OCI-LY3 (cell line): Measurements from ENCODE around the gene CYS1.

Experiments used
- H2AFZ ChIP-seq: fragments of 200-600, 300-600 bp; shearing (Covaris generic); 2 replicates; pipeline ENCODE4 v1.6.0; 2014; ENCODE audit warnings: antibody characterized with exemption, low read depth, low read length
- H3K27ac ChIP-seq: fragments of 200-600, 300-600 bp; sonication (generic); 2 replicates; pipeline ENCODE4 v1.5.1; 2014; ENCODE audit warnings: mild to moderate bottlenecking, low read length, moderate library complexity, mixed read lengths
- H3K27me3 ChIP-seq: fragments of 200-600, 300-600 bp; sonication (generic); 2 replicates; pipeline ENCODE4 v1.6.1; 2014; ENCODE audit warnings: low read depth, low read length, mixed read lengths
- H3K36me3 ChIP-seq: fragments of 200-600, 300-600 bp; sonication (generic); replicated peaks from 2 replicates; pipeline ENCODE3; 2014; ENCODE audit warnings: low read depth, low read length, mixed read lengths
- H3K4me1 ChIP-seq: fragments of 300-600, 200-600 bp; sonication (generic); 2 replicates; pipeline ENCODE4 v1.6.1; 2014; ENCODE audit warnings: low read length, mixed read lengths
- H3K4me2 ChIP-seq: fragments of 200-600, 300-600 bp; sonication (generic); 2 replicates; pipeline ENCODE4 v1.6.1; 2014; ENCODE audit warnings: low read length, mixed read lengths
- H3K4me3 ChIP-seq: fragments of 300-600, 200-600 bp; sonication (generic); 2 replicates; pipeline ENCODE4 v1.5.1; 2014; ENCODE audit warnings: antibody characterized with exemption, mild to moderate bottlenecking, low read length, moderate library complexity
- H3K79me2 ChIP-seq: fragments of 300-600, 200-600 bp; shearing (Covaris generic); 2 replicates; pipeline ENCODE4 v1.6.1; 2014; ENCODE audit warnings: mild to moderate bottlenecking, low read length, mixed read lengths
- H3K9ac ChIP-seq: fragments of 300-600, 200-600 bp; shearing (Covaris generic); 2 replicates; pipeline ENCODE4 v1.6.0; 2014; ENCODE audit warnings: mild to moderate bottlenecking, low read length, moderate library complexity
- H3K9me3 ChIP-seq: fragments of 200-600, 300-600 bp; shearing (Covaris generic); 2 replicates; pipeline ENCODE4 v1.6.1; 2014; ENCODE audit warnings: low read length, mixed read lengths; ENCODE audit not compliant: insufficient read depth
- H4K20me1 ChIP-seq: fragments of 200-600, 300-600 bp; sonication (generic); 2 replicates; pipeline ENCODE4 v1.6.1; 2016; ENCODE audit warnings: low read length, mixed read lengths; ENCODE audit not compliant: insufficient read depth
- CTCF ChIP-seq: fragments of 200-600, 300-600 bp; sonication (generic); IDR thresholded peaks from 2 replicates; pipeline ENCODE4 v1.5.1; 2014; ENCODE audit warnings: antibody characterized with exemption, low read length, low read depth
- EZH2phosphoT487 ChIP-seq: fragments of 200-600 bp; shearing (Covaris generic); IDR thresholded peaks from 2 replicates; pipeline ENCODE4 v1.6.1; 2018; ENCODE audit warnings: antibody characterized with exemption, mixed run types, low read depth

The CYS1 gene

GRCh38 chr2:10035053-10035422 is 45.2 kb downstream of the CYS1 start:
- no peak overlapping the region for H3K4me2 ChIP-seq
- no peak overlapping the region for H3K27ac ChIP-seq
- peaks cover 13% of the 10 kb centered on the region for H3K4me1 ChIP-seq
- H3K9ac ChIP-seq = no peak overlapping the region
- H2AFZ ChIP-seq = no peak overlapping the region
- H3K36me3 ChIP-seq = no peaks in the 10 kb centered on the region
- H3K9me3 ChIP-seq = no peaks in the 10 kb centered on the region
- no peak for TF ChIP-seq EZH2phosphoT487
- no peak for TF ChIP-seq CTCF
- no peaks in the 10 kb centered on the region for H4K20me1 ChIP-seq
- H3K79me2 ChIP-seq = peaks cover 6% of the 10 kb centered on the region; the same call in 1 of the 2 replicates
- no peaks in the 10 kb centered on the region for H3K27me3 ChIP-seq
- no peak overlapping the region for H3K4me3 ChIP-seq

DNA sequence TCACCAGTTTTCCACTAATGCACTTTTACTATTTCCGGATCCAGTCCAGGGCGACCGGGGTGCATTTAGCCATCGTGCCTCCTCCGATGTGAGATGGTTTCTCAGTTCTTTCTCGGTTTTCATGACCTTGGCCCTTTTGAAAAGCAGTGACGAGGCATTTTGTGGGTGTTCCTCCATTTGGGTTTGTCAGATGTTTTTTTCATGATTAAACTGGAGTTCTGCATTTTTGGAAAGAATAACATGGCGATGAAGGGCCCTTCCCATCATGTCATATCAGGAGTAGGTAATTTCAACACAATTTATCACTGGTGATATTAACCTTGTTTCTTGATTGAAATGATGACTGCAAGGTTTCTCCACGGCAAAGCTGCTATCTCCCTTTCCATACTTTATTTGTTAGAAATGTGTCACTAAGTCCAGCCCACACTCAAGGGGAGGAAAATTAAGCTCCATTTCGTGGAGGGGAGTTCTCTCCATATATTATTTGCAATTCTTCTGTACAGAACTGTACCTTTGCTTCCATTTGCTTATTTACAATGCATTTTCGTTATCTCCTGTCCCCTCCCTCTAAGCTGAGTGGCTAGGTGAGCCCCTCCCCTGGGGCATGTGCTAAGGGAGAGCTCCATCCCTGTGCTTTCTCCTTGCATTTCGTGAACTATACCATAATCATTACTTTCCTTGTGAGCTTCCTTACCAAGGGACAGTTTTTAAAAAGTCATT is 45.7 kb downstream of the CYS1 start:
- Histone ChIP-seq H3K79me2 (peaks cover 6% of the 10 kb centered on the region; the same call in 1 of the 2 replicates), H3K4me3 (no peak overlapping the region), H2AFZ (no peak overlapping the region), H3K9ac (no peak overlapping the region), H3K27me3 (no peaks in the 10 kb centered on the region), H3K4me2 (no peak overlapping the region), H3K4me1 (peaks cover 18% of the 10 kb centered on the region), H4K20me1 (no peaks in the 10 kb centered on the region), H3K36me3 (no peaks in the 10 kb centered on the region), H3K27ac (no peak overlapping the region), H3K9me3 (no peaks in the 10 kb centered on the region)
- TF ChIP-seq EZH2phosphoT487 (no peak), CTCF (no peak)

GRCh38 chr2:10033251-10034006 is 46.8 kb downstream of the CYS1 start:
- Histone ChIP-seq H3K4me1 (peaks cover 27% of the 10 kb centered on the region), H3K79me2 (peaks cover 6% of the 10 kb centered on the region; the same call in 1 of the 2 replicates), H3K27me3 (no peaks in the 10 kb centered on the region), H3K9me3 (no peaks in the 10 kb centered on the region), H4K20me1 (no peaks in the 10 kb centered on the region), H3K36me3 (no peaks in the 10 kb centered on the region), H2AFZ (no peak overlapping the region), H3K27ac (no peak overlapping the region), H3K9ac (no peak overlapping the region), H3K4me3 (no peak overlapping the region), H3K4me2 (no peak overlapping the region)
- TF ChIP-seq CTCF (no peak), EZH2phosphoT487 (no peak)

- no peaks in the 10 kb centered on the region for H4K20me1 ChIP-seq
- TF ChIP-seq CTCF (no peak), EZH2phosphoT487 (no peak)
- peaks cover 6% of the 10 kb centered on the region; the same call in 1 of the 2 replicates for H3K79me2 ChIP-seq
- no peak overlapping the region for H3K9ac ChIP-seq
- no peak overlapping the region for H3K4me2 ChIP-seq
- H3K27me3 ChIP-seq = no peaks in the 10 kb centered on the region
- no peaks in the 10 kb centered on the region for H3K9me3 ChIP-seq
- H3K4me3 ChIP-seq = no peak overlapping the region
- H3K36me3 ChIP-seq = no peaks in the 10 kb centered on the region
- no peak overlapping the region for H2AFZ ChIP-seq
- no peak overlapping the region for H3K27ac ChIP-seq
- H3K4me1 ChIP-seq = peaks cover 30% of the 10 kb centered on the region
These were observed 47.5 kb downstream of the CYS1 start for GRCh38 chr2:10032746-10033105.
